ENCODE results near the gene CDY2A.
"Not testable (repeated sequence)": the region's sequence is repeated elsewhere in the genome, so short reads cannot be mapped to it uniquely, and the experiment has no call there.

The CDY2A gene, protein sequence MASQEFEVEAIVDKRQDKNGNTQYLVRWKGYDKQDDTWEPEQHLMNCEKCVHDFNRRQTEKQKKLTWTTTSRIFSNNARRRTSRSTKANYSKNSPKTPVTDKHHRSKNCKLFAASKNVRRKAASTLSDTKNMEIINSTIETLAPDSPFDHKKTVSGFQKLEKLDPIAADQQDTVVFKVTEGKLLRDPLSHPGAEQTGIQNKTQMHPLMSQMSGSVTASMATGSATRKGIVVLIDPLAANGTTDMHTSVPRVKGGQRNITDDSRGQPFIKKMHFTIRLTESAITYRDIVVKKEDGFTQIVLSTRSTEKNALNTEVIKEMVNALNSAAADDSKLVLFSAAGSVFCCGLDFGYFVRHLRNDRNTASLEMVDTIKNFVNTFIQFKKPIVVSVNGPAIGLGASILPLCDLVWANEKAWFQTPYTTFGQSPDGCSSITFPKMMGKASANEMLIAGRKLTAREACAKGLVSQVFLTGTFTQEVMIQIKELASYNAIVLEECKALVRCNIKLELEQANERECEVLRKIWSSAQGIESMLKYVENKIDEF

DNA sequence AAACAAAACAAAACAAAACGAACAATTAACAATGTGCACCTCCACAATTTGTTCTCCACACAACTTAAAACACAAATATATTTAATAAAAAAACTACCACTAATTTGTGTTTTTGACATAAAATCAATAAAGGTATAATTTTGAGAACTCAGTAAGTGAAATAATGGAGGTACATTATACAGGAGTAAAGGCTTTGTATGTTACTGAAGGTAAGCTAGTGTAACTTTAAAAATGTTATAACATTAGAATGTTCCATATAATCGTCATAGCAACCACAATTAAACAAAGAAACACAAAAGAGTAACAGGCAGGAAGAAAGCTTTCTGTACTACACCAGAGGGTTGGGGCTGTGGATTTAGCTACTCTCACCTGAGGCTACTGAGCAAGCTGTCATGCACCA lies at the start of gene CDY2A:
Gene CDY2A, plus strand, starts transcription at position 301 of the 400 bp plus-strand sequence. CDS start 328 bp downstream, outside the sequence.
- H3K27ac Mint-ChIP-seq; H3K36me3 Mint-ChIP-seq (ENCODE audit: low read depth); H3K4me3 Mint-ChIP-seq; intact Hi-C loops (cut with micrococcal nuclease); H3K9me3 Mint-ChIP-seq; H3K27me3 Mint-ChIP-seq; H3K4me1 Mint-ChIP-seq (ENCODE audit: low read depth): not testable (repeated sequence)

DNA sequence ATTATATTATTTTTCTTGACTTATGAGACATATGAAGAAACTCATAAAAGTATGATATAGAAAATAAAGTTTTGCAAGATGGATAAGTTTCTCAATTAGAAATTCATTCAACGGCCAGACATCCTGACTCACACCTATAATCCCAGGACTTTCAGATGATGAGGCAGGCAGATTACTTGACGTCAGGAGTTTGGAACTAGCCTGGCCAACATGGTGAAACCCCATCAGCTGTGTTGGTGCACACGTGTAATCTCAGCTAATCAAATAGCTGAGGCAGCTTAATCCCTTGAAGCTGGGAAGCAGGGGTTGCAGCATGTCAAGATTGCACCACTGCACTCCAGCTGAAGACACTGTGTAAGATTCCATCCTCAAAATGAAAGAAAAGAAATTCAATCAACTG lies 28.0 kb upstream of the CDY2A start:
- H3K27ac Mint-ChIP-seq; H3K4me1 Mint-ChIP-seq (ENCODE audit: low read depth); H3K4me3 Mint-ChIP-seq; H3K9me3 Mint-ChIP-seq; H3K36me3 Mint-ChIP-seq (ENCODE audit: low read depth); intact Hi-C loops (cut with micrococcal nuclease); H3K27me3 Mint-ChIP-seq: not testable (repeated sequence)

DNA sequence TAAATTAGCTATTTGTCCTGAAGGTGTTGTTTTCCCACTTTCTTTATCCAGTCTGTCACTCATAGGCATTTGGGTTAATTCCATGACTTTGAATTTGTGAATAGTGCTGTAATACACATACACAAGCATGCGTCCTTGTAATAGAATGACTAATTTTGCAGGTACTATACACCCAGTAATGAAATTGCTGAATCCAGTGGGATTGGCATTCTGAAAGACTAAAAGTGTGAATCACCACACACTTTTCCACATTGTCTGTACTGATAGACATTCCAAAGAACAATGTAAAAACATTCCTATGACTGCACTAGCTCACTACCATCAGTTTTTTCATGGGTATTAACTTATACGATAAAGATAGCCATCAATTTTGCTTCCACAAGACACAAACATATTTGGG lies 27.3 kb upstream of the CDY2A start:
- H3K4me1 Mint-ChIP-seq (ENCODE audit: low read depth); H3K9me3 Mint-ChIP-seq; H3K27ac Mint-ChIP-seq; H3K36me3 Mint-ChIP-seq (ENCODE audit: low read depth); H3K4me3 Mint-ChIP-seq; intact Hi-C loops (cut with micrococcal nuclease); H3K27me3 Mint-ChIP-seq: not testable (repeated sequence)

DNA sequence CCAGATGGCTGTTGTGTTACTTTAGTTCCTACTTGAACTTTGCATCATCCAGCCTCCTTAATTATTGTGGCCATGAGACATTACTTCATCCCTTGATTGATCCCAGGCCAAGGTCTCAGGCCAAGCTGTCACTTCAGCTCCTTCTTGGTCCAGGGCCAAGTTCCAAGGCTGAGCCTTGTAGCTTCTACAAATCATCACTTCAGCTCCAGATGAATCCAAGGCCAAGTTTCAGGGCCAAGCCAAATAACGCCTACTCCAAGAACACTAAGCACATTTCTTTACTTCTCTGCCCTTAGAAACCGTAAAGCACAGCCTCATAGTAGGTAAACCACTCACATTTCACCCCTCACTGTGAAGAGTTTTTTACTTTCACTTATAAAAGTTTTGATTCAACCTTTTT lies 1.7 kb upstream of the CDY2A start:
- H3K36me3 Mint-ChIP-seq (ENCODE audit: low read depth); intact Hi-C loops (cut with micrococcal nuclease); H3K4me3 Mint-ChIP-seq; H3K27me3 Mint-ChIP-seq; H3K4me1 Mint-ChIP-seq (ENCODE audit: low read depth); H3K9me3 Mint-ChIP-seq; H3K27ac Mint-ChIP-seq: not testable (repeated sequence)

DNA sequence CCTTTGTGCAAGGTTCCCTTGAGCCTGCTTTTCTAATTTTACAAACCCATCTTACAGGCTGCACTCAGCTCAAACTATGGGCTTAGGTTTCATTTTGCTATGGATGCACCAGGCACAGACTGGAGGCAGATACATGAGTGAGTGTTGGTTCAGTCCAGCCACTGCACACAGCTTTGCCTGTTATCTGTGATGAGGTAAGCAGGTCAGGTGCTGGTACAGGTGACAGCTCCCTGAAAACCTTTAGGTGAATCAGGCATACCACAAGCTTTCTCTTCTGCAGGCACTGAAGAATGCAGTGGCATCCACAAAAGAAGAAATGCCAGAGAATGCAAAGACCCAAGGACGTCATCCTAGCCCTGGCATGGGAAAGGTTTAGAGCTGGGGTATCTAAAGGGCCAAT lies 3.3 kb downstream of the CDY2A start:
- H3K4me1 Mint-ChIP-seq (ENCODE audit: low read depth); H3K27ac Mint-ChIP-seq; H3K27me3 Mint-ChIP-seq; intact Hi-C loops (cut with micrococcal nuclease); H3K9me3 Mint-ChIP-seq; H3K36me3 Mint-ChIP-seq (ENCODE audit: low read depth); H3K4me3 Mint-ChIP-seq: not testable (repeated sequence)

DNA sequence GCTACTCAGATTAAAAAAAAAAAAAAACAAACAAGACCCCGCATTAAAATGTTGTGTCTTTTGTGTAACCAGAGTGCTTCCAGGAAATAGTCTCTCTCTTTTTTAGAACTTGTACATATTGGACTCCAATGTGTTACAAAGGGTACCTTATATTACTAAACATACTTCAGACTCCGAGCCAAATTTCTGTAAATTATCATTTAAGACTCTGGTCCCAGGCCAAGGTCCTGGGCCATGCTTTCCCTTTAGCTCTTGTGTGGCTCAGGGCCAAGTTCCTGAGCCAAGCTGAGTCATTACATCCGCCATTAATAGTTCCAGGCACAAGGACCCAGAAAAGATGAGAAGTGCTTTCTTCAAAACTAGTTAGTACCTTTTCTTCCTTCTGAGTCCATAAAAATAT lies 4.6 kb downstream of the CDY2A start:
- intact Hi-C loops (cut with micrococcal nuclease); H3K27me3 Mint-ChIP-seq; H3K4me3 Mint-ChIP-seq; H3K4me1 Mint-ChIP-seq (ENCODE audit: low read depth); H3K27ac Mint-ChIP-seq; H3K36me3 Mint-ChIP-seq (ENCODE audit: low read depth); H3K9me3 Mint-ChIP-seq: not testable (repeated sequence)

DNA sequence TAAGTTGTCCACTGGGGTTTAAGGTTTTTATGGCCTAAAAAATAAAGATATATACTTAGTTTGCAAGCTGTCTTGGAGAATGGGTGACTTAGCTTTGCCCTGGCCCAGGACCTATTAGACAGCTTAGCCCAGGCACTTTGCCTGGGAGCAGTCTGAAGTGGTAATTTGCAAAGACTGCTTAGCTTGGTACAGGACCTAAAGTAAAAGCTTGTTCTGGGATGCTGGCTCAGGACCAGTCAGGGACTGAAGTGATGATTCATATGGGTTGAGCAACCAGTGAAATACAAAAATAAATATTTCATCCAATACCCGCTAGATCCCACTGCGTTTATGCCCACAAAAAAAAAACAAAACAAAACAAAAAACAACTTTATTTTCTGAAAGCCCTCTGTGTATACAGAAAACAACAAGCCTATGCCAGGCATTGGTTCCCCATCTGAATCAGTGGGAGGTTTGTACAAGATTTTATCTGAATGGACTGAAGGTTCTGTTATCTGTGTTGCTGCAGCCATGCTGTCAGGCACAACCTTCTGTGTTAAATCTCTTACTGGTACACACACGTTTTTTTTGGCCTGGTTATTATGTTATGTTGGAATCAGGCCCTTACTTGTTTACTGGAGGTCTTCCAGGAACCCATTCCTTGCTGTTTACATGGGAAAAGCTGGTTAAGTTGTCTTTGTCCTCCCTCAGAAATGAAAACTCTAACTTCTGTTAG lies 8.7 kb downstream of the CDY2A start:
- H3K4me1 Mint-ChIP-seq (ENCODE audit: low read depth); intact Hi-C loops (cut with micrococcal nuclease); H3K36me3 Mint-ChIP-seq (ENCODE audit: low read depth); H3K27ac Mint-ChIP-seq; H3K9me3 Mint-ChIP-seq; H3K4me3 Mint-ChIP-seq; H3K27me3 Mint-ChIP-seq: not testable (repeated sequence)

DNA sequence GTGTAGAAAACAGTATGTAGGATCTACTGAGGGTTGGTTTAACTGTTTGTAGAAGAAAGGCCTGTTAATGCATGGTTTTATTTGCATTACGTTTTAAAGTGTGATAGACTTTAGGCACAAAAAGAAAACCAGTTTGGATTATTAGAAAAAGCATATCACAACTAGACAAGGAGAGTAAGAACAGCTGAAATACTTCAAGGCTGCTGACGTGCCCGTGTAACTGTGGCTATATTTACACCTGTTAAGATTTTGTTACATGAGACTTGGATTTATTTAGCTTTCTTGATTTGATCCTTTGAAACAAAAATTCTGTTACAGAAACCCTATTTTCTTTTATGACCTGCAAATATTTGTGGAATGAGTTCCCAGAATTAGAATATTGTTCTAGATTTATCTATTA lies 9.3 kb downstream of the CDY2A start:
- H3K4me3 Mint-ChIP-seq; intact Hi-C loops (cut with micrococcal nuclease); H3K9me3 Mint-ChIP-seq; H3K27ac Mint-ChIP-seq; H3K27me3 Mint-ChIP-seq; H3K4me1 Mint-ChIP-seq (ENCODE audit: low read depth); H3K36me3 Mint-ChIP-seq (ENCODE audit: low read depth): not testable (repeated sequence)

DNA sequence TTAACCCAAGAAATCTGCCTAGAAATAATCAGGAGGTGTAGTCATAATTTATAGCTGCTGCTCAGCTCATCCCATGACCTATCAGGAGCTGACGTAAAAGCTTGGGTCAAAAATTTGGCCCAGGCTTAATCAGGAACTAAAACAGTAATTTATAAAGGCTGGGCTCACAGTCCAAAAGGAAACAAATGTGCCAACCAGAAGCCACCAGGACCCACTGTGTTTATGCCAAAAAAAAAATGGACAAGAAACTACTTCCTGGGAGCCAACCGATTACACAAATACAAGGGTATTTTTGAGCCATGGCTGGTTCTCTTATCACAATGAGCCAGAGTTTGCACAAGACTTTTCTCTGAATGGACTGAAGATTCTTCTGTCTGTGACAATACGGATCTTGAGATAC lies 19.4 kb downstream of the CDY2A start:
- H3K4me3 Mint-ChIP-seq; H3K4me1 Mint-ChIP-seq (ENCODE audit: low read depth); H3K27me3 Mint-ChIP-seq; H3K36me3 Mint-ChIP-seq (ENCODE audit: low read depth); intact Hi-C loops (cut with micrococcal nuclease); H3K27ac Mint-ChIP-seq; H3K9me3 Mint-ChIP-seq: not testable (repeated sequence)

DNA sequence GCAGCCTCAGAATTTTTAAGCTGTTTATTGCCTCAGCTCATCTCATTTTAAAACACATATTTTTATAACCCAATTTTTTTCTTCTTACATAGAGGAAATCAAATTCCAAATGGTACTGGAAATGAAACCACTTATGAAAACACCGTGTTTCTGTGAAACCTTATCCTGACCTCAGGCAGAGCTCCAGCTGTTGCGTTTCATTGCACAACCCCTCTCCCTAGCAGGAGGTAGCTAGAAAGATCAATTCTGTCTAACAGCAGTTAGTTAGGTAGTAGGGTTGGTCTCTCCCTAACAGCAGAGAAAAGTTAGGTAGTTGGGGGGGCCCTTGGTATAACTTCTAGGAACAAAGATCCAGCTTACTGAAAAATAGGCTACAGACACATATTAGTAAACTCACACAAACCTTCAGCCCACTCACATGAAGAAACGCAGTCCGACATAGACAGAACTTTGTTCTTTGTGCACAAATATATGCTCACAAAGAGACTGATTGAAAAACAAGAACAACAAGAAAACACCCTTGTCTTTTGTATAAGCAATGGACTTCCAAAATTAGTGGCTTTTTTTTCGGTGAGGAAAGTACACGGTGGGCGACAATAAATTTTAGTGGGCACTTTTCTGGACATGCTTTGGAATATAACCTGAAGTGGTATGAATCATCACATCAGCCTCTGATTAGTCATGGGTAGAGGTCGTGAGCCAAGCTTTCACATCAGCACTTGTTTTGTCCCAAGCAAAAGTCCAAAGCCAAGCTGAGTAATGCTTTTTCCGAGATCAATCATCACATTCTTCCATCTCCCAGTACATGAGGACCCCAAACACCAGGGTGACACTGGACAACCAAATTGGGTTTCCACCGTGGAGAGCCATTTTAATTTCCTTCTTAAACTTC lies 22.8 kb downstream of the CDY2A start:
- intact Hi-C loops (cut with micrococcal nuclease); H3K27me3 Mint-ChIP-seq; H3K4me1 Mint-ChIP-seq (ENCODE audit: low read depth); H3K27ac Mint-ChIP-seq; H3K9me3 Mint-ChIP-seq; H3K36me3 Mint-ChIP-seq (ENCODE audit: low read depth); H3K4me3 Mint-ChIP-seq: not testable (repeated sequence)

DNA sequence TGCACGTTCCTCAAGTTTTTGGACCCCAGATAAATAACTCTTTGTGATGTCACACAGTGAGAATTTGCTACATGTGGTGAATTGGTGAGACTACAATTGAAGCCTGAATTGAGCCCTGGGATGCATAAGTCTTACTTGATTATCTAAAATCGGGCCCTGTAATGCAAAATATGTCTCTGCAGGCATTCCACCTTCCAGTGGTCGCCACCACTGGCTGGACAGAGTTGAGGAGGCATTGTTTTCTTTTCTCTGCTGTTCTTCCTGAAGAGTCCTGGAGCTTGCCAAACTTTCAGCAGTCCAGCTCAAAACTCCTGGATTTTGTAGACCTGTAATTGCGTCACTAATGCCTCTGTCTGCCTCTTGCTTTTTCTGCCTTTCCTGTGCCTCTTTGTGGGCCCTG lies 23.5 kb downstream of the CDY2A start:
- H3K27me3 Mint-ChIP-seq; H3K9me3 Mint-ChIP-seq; H3K4me3 Mint-ChIP-seq; H3K36me3 Mint-ChIP-seq (ENCODE audit: low read depth); intact Hi-C loops (cut with micrococcal nuclease); H3K27ac Mint-ChIP-seq; H3K4me1 Mint-ChIP-seq (ENCODE audit: low read depth): not testable (repeated sequence)

DNA sequence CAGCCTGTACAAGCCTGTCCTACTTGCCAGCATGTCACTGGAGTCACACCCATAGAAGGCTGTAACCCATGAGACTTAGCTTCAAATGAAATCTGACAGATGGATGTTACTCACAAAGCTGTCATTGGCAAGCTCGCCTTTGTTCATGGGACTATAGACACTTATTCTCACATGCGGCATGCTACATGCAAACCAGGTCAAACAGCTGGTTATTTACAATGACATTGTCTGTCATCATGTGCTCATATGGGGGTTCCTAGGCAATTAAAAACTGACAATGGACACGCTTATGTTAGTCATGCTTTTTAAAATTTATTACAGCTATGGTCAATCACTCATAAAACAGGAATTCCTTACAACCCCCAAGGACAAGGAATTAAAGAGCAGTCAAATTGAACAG lies 30.9 kb downstream of the CDY2A start:
- intact Hi-C loops (cut with micrococcal nuclease); H3K27me3 Mint-ChIP-seq; H3K4me3 Mint-ChIP-seq; H3K9me3 Mint-ChIP-seq; H3K36me3 Mint-ChIP-seq (ENCODE audit: low read depth); H3K27ac Mint-ChIP-seq; H3K4me1 Mint-ChIP-seq (ENCODE audit: low read depth): not testable (repeated sequence)

DNA sequence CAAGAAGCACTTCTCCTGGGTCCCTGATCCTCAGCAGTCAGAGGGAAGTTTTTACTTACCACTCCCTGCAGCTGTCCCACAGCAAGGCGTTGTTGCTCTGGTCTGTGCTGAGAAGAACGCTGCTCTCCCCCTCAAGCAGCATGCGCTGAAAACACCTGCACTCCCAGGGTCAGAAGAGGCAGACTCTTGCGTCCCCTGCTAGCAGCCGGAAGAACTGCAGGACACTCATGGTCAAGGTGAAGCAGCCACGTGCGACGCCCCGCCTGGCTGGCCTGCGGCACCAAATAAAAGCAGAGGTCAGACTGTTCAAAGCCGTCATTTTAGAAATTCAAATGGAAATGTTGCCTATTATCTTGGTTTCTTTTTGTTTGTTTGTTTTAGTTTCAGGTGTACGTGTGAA lies 47.9 kb downstream of the CDY2A start:
- H3K4me1 Mint-ChIP-seq (ENCODE audit: low read depth); H3K27me3 Mint-ChIP-seq; H3K4me3 Mint-ChIP-seq; H3K9me3 Mint-ChIP-seq; H3K36me3 Mint-ChIP-seq (ENCODE audit: low read depth); H3K27ac Mint-ChIP-seq; intact Hi-C loops (cut with micrococcal nuclease): not testable (repeated sequence)
